IPS-18c (cell line): ENCODE data around the gene PASD1.
"Not testable (repeated sequence)": the region's sequence is repeated elsewhere in the genome, so short reads cannot be mapped to it uniquely, and the experiment has no call there.

ENCODE experiments used
- H3K4me3 ChIP-seq: 2 replicates; pipeline ENCODE4 v1.7.0; 2013; ENCODE audit warnings: low read depth, mild to moderate bottlenecking, low read length, moderate library complexity; ENCODE audit not compliant: insufficient read depth
- H3K9me3 ChIP-seq: one replicate; pipeline ENCODE4 v1.6.1; 2013; ENCODE audit warnings: mild to moderate bottlenecking, low read length, moderate library complexity; ENCODE audit not compliant: control insufficient read depth, insufficient read depth

The PASD1 gene, protein sequence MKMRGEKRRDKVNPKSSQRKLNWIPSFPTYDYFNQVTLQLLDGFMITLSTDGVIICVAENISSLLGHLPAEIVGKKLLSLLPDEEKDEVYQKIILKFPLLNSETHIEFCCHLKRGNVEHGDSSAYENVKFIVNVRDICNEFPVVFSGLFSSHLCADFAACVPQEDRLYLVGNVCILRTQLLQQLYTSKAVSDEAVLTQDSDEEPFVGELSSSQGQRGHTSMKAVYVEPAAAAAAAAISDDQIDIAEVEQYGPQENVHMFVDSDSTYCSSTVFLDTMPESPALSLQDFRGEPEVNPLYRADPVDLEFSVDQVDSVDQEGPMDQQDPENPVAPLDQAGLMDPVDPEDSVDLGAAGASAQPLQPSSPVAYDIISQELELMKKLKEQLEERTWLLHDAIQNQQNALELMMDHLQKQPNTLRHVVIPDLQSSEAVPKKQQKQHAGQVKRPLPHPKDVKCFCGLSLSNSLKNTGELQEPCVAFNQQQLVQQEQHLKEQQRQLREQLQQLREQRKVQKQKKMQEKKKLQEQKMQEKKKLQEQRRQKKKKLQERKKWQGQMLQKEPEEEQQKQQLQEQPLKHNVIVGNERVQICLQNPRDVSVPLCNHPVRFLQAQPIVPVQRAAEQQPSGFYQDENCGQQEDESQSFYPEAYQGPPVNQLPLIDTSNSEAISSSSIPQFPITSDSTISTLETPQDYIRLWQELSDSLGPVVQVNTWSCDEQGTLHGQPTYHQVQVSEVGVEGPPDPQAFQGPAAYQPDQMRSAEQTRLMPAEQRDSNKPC

DNA sequence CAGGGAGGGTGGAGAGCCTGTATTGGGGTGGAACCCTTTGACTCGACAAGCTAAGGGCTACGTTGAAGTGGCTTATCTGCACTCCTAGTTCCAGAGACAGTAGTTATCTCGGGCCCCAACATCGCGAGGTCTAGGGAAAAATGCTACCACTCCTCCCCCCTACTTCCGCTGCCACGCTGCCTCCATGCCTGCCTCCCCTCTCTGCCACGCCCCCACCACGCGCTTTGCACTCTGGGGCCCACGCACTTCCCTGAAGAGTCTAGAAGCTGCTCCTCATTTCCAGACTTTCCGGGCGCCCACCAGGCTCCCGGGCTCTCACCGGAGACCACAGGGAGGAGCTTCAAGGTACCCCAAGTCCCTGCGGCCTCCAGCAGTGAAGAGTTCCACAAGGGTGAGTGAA, at the start of gene PASD1:
Gene PASD1, plus strand, starts transcription at position 227 of the 400 bp plus-strand sequence. CDS start 37,879 bp downstream, outside the sequence.
- peaks cover 8% of the 10 kb centered on the region for H3K9me3 ChIP-seq

GRCh38 chrX:151515237-151515636, 48.2 kb upstream of the PASD1 start:
- peaks cover 5% of the 10 kb centered on the region for H3K9me3 ChIP-seq
- no peak overlapping the region for H3K4me3 ChIP-seq

More for the DNA sequence above, at the start of gene PASD1:
- H3K4me3 ChIP-seq = no peak within 1 kb of the TSS

GRCh38 chrX:151516538-151517187, 46.8 kb upstream of the PASD1 start:
- Histone ChIP-seq H3K9me3 (peaks cover 5% of the 10 kb centered on the region), H3K4me3 (no peak overlapping the region)

DNA sequence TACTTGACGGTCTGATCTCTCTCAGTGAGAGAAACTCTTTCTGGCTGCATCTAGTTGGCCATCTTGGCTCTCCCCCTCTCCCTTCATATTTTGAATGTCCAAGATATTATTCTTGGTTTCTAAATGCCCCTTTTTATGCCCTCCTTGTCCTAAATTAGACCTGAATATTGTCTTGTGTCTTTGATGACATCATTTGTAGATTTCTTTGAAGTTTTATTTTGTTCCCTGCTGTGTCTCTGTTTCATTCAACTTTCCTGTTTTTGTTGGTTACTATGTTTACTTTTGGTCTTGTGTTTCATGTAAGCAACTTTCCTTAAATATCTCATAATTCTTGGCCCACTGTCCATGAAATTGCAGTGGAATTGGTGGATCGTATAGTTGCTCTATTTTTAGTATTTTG, 46.1 kb upstream of the PASD1 start:
- peaks cover 5% of the 10 kb centered on the region for H3K9me3 ChIP-seq
- no peak overlapping the region for H3K4me3 ChIP-seq

DNA sequence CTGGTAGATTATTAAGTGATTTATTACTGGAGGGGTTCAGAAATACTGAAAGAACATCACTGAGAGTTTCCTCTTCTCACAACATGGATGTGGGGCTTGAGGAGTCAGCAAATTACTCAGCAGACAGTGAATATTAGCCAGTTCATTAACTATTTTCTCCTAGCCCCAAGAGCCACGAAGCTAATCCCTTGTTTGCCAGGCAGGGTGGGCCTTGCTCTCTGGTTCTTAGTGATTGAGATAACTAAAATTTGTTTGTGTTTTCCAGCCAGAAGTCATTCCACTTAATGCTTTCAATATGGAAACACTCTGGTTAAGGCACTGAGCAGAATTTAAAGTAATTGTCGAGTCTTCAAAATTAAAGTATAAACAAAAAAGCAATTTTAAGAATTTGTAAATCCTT, 40.1 kb upstream of the PASD1 start:
- H3K9me3 ChIP-seq = no peaks in the 10 kb centered on the region
- H3K4me3 ChIP-seq = no peak overlapping the region

GRCh38 chrX:151536571-151536970, 26.9 kb upstream of the PASD1 start:
- H3K9me3 ChIP-seq = peaks cover 9% of the 10 kb centered on the region

DNA sequence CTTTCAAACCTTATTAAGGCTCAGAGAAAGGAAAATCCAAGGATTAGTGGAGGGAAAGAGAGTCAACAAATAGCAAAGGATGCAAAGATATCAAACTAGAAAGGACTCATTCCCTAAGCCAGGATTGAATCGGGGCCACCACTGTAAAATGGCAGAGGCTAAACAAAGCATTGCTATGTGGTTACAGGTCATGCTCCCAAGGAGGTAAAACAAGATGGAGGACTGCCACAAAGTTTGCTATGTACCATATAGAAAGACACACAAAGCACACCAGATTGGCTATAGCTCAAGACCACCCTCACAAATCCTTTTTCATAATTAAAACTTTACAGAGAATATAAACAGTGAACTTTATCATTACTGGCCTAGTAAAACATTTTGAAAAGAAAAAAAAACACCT, 25.9 kb upstream of the PASD1 start:
- Histone ChIP-seq H3K4me3 (no peak overlapping the region), H3K9me3 (peaks cover 9% of the 10 kb centered on the region)

More at GRCh38 chrX:151536571-151536970, 26.9 kb upstream of the PASD1 start:
- no peak overlapping the region for H3K4me3 ChIP-seq

GRCh38 chrX:151538190-151539122, 25.0 kb upstream of the PASD1 start:
- H3K4me3 ChIP-seq = no peak overlapping the region; the same call in 1 of the 2 replicates
- peaks cover 9% of the 10 kb centered on the region for H3K9me3 ChIP-seq

DNA sequence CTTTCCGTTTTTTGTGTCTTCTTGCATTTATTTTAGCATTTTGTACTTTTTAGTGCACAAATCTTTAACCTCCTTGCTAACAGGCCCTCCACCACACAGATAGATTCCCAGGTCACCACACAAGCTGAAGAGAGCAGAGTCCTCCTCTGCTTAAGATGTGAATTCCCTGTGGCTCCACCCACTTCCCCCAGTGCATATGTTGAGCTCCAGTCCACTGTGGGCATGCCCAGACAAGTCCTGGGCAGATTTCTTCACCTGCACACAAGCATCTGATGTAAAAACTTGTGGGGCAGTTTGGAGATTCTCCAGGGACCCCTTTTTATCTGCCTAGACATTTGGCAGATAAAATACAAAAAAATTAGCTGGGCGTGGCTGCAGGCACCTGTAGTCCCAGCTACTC, 19.8 kb upstream of the PASD1 start:
- H3K4me3 ChIP-seq = no peak overlapping the region
- H3K9me3 ChIP-seq = peaks cover 8% of the 10 kb centered on the region

DNA sequence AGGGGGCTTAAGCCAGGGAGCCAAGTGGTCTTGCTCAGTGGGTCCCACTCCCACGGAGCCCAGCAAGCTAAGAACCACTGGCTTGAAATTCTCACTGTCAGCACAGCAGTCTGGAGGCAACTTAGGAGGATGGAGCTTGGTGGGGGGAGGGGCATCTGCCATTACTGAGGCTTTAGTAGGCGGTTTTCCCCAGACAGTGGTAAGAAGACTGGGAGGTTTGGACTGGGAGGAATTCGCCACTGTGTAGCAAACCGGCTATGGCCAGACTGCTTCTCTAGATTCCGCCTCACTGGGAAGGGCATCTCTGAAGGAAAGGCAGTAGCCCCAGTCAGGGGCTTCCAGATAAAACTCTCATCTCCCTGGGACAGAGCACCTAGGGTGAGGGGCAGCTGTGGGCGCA, 17.2 kb upstream of the PASD1 start:
- H3K9me3 ChIP-seq, H3K4me3 ChIP-seq: not testable (repeated sequence)

DNA sequence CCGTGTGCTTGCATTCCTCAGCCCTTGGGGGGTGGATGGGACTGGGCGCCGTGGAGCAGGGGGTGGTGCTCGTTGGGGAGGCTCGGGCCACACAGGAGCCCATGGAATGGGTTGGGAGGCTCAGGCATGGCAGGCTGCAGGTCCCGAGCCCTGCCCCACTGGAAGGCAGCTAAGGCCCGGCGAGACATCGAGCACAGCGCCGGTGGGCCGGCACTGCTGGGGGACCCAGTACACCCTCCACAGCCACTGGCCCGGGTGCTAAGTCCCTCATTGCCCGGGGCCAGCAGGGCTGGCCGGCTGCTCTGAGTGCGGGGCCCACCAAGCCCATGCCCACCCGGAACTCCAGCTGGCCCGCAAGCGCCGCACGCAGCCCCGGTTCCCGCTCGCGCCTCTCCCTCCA, 12.3 kb upstream of the PASD1 start:
- H3K9me3 ChIP-seq, H3K4me3 ChIP-seq: not testable (repeated sequence)

DNA sequence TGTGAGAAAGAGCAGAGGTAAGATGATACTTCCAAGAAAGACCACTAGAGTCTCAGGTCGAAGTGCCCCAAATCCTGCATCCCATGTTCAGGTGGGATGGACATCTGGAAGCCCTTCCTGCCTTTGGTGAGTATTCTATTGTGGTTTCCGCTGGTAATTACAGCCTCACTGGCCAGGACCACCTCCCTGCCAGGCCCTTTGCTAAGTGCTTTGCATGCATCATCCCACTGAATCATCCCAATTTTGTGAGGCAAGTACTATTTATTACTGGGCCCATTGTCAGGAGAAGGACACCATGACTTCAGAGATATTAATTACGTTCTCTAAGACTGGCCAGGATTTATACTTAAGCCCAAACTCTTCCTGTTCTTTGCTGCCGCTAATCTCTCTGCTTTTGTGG, 10.7 kb upstream of the PASD1 start:
- H3K9me3 ChIP-seq = no peaks in the 10 kb centered on the region
- no peak overlapping the region for H3K4me3 ChIP-seq

DNA sequence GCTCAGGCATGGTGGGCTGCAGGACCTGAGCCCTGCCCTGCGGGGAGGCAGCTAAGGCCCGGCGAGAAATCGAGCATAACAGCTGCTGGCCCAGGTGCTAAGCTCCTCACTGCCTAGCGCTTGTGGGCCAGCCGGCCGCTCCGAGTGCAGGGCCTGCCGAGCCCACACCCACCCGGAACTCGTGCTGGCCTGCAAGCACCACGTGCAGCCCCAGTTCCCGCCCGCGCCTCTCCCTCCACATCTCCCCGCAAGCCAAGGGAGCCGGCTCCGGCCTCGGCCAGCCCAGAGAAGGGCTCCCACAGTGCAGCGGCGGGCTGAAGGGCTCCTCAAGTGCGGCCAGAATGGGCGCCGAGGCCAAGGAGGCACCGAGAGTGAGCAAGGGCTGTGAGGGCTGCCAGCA, 8.2 kb upstream of the PASD1 start:
- H3K9me3 ChIP-seq, H3K4me3 ChIP-seq: not testable (repeated sequence)

GRCh38 chrX:151562485-151562884, 990 bp upstream of the PASD1 start:
- not testable (repeated sequence) for H3K4me3 ChIP-seq, H3K9me3 ChIP-seq

DNA sequence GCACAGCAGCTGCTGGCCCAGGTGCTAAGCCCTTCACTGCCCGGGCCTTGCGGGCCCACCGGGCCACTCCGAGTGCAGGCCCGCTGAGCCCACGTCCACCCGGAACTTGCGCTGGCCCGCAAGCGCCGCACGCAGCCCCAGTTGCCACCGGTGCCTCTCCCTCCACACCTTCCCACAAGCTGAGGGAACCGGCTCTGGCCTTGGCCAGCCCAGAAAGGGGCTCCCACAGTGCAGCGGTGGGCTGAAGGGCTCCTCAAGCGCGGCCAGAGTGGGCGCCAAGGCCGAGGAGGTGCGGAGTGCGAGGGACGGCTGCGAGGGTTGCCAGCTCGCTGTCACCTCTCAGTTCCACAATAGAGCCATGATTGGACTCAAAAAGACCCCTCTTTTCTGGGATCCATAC, 472 bp upstream of the PASD1 start:
- not testable (repeated sequence) for H3K4me3 ChIP-seq, H3K9me3 ChIP-seq

GRCh38 chrX:151564035-151564434, 560 bp downstream of the PASD1 start:
- peaks cover 8% of the 10 kb centered on the region for H3K9me3 ChIP-seq
- H3K4me3 ChIP-seq = no peak overlapping the region

- H3K9me3 ChIP-seq, H3K4me3 ChIP-seq: not testable (repeated sequence)
Measured at GRCh38 chrX:151566872-151567271, 3.4 kb downstream of the PASD1 start.
